ENCODE results near the gene ZNF813. TPM values are rescaled to one million over a fixed set of nuclear protein-coding genes. Genes with fewer than 3 reads are reported as not detected.
"Not testable (repeated sequence)": the region's sequence is repeated elsewhere in the genome, so short reads cannot be mapped to it uniquely, and the experiment has no call there.

ZNF813 gene
- polyA plus RNA-seq, 1 donor (not counting 4 experiments of a cell fraction or from before 2014, with no cell fraction given): 2.5 TPM

GRCh38 chr19:53498024-53498395, 30.5 kb downstream of the ZNF813 start:
- H3K27ac ChIP-seq (ENCODE audit: control insufficient read depth, insufficient read depth, low read length); H3K36me3 ChIP-seq (ENCODE audit: control insufficient read depth in 2 of 2, extremely low read depth in 1 of 2, insufficient read depth in 2 of 2, low read length in 2 of 2); H3K4me3 ChIP-seq (ENCODE audit: control insufficient read depth in 2 of 3, extremely low read depth in 1 of 3, insufficient read depth in 2 of 3, low read depth in 1 of 3, low read length in 3 of 3); H3K9me1 ChIP-seq (ENCODE audit: control insufficient read depth, extremely low read depth, insufficient read depth, low read length); H3K27me3 ChIP-seq (ENCODE audit: control insufficient read depth, extremely low read depth, insufficient read depth, low read length); dilution Hi-C loops (cut with MboI; ENCODE audit: extremely low pct_ligation_motif_present, low sequenced_read_pairs); H3K9me3 ChIP-seq (ENCODE audit: control insufficient read depth, low read depth, low read length); H4K20me1 ChIP-seq (ENCODE audit: control insufficient read depth, extremely low read depth, insufficient read depth, low read length); H3K4me2 ChIP-seq (ENCODE audit: control insufficient read depth, extremely low read depth, insufficient read depth, low read depth, low read length); H3K9ac ChIP-seq (ENCODE audit: control insufficient read depth, extremely low read depth, insufficient read depth, low read length); FAIRE-seq; H3K4me1 ChIP-seq (ENCODE audit: control insufficient read depth, extremely low read depth, insufficient read depth, low read length); H2AFZ ChIP-seq (ENCODE audit: control insufficient read depth, low read length); H3K79me2 ChIP-seq (ENCODE audit: control insufficient read depth, insufficient read depth, low read length); DNase-seq (ENCODE audit: low read depth, low spot score): not testable (repeated sequence)

- H2AFZ ChIP-seq (ENCODE audit: control insufficient read depth, low read length); dilution Hi-C loops (cut with MboI; ENCODE audit: extremely low pct_ligation_motif_present, low sequenced_read_pairs); H4K20me1 ChIP-seq (ENCODE audit: control insufficient read depth, extremely low read depth, insufficient read depth, low read length); H3K79me2 ChIP-seq (ENCODE audit: control insufficient read depth, insufficient read depth, low read length); FAIRE-seq; H3K4me1 ChIP-seq (ENCODE audit: control insufficient read depth, extremely low read depth, insufficient read depth, low read length); H3K27me3 ChIP-seq (ENCODE audit: control insufficient read depth, extremely low read depth, insufficient read depth, low read length); H3K27ac ChIP-seq (ENCODE audit: control insufficient read depth, insufficient read depth, low read length); H3K9me3 ChIP-seq (ENCODE audit: control insufficient read depth, low read depth, low read length); DNase-seq (ENCODE audit: low read depth, low spot score); H3K9me1 ChIP-seq (ENCODE audit: control insufficient read depth, extremely low read depth, insufficient read depth, low read length); H3K4me2 ChIP-seq (ENCODE audit: control insufficient read depth, extremely low read depth, insufficient read depth, low read depth, low read length); H3K9ac ChIP-seq (ENCODE audit: control insufficient read depth, extremely low read depth, insufficient read depth, low read length); H3K36me3 ChIP-seq (ENCODE audit: control insufficient read depth in 2 of 2, extremely low read depth in 1 of 2, insufficient read depth in 2 of 2, low read length in 2 of 2); H3K4me3 ChIP-seq (ENCODE audit: control insufficient read depth in 2 of 3, extremely low read depth in 1 of 3, insufficient read depth in 2 of 3, low read depth in 1 of 3, low read length in 3 of 3): not testable (repeated sequence)
These were observed 35.6 kb downstream of the ZNF813 start for GRCh38 chr19:53503151-53503550.

DNA sequence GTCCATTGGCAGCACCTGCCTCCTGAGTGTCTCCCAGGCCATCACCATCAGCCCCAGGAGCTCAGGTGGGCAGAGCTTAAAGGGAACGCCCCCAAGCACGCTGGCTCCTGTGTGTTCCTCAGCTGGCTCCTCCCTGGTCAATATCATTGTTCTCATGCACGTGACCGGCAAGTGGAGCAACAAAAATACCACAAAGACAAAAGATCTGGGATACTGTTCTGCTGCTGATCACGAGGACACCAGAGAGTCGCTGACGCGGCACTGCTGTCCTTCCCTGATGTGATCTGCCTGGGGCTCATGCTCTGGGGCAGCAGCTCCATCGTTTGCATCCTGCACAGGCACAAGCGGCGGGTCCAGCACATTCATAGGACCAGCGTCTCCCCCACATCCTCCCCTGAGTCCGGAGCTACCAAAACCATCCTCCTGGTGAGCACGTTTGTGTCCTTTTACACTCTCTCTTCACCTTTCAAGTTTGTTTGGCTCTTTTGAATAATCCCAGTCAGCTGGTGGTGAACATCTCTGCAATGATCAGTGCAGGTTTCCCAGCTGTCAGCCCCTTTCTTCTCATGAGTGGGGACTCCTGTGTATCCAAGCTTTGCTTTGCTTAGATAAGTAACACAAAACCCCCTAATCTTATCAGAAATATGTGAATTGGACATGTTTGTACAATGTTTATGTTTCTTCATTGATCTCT, 36.3 kb downstream of the ZNF813 start:
- H3K27me3 ChIP-seq (ENCODE audit: control insufficient read depth, extremely low read depth, insufficient read depth, low read length); H3K36me3 ChIP-seq (ENCODE audit: control insufficient read depth in 2 of 2, extremely low read depth in 1 of 2, insufficient read depth in 2 of 2, low read length in 2 of 2); H3K9me3 ChIP-seq (ENCODE audit: control insufficient read depth, low read depth, low read length); DNase-seq (ENCODE audit: low read depth, low spot score); H3K4me1 ChIP-seq (ENCODE audit: control insufficient read depth, extremely low read depth, insufficient read depth, low read length); H3K9ac ChIP-seq (ENCODE audit: control insufficient read depth, extremely low read depth, insufficient read depth, low read length); dilution Hi-C loops (cut with MboI; ENCODE audit: extremely low pct_ligation_motif_present, low sequenced_read_pairs); H3K27ac ChIP-seq (ENCODE audit: control insufficient read depth, insufficient read depth, low read length); FAIRE-seq; H2AFZ ChIP-seq (ENCODE audit: control insufficient read depth, low read length); H3K4me2 ChIP-seq (ENCODE audit: control insufficient read depth, extremely low read depth, insufficient read depth, low read depth, low read length); H3K79me2 ChIP-seq (ENCODE audit: control insufficient read depth, insufficient read depth, low read length); H3K4me3 ChIP-seq (ENCODE audit: control insufficient read depth in 2 of 3, extremely low read depth in 1 of 3, insufficient read depth in 2 of 3, low read depth in 1 of 3, low read length in 3 of 3); H4K20me1 ChIP-seq (ENCODE audit: control insufficient read depth, extremely low read depth, insufficient read depth, low read length); H3K9me1 ChIP-seq (ENCODE audit: control insufficient read depth, extremely low read depth, insufficient read depth, low read length): not testable (repeated sequence)

DNA sequence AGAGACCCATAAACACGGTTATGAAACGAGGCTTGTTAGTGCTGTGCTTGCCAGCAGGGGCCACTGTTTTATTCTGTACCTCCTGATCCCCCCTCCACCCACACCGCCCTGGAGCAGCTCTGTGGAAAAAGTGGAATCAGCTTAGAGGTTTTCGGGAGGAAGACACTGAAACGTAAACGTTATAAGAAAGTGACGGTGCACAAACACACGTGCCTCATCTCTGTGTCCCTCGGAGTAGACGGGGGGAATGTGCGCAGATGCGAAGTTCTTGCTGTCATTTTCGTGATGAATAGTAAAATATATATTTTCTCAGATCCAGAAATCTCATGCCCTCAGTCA, 36.8 kb downstream of the ZNF813 start:
- H3K4me1 ChIP-seq (ENCODE audit: control insufficient read depth, extremely low read depth, insufficient read depth, low read length); H4K20me1 ChIP-seq (ENCODE audit: control insufficient read depth, extremely low read depth, insufficient read depth, low read length); H3K9me1 ChIP-seq (ENCODE audit: control insufficient read depth, extremely low read depth, insufficient read depth, low read length); H3K27me3 ChIP-seq (ENCODE audit: control insufficient read depth, extremely low read depth, insufficient read depth, low read length); H3K4me2 ChIP-seq (ENCODE audit: control insufficient read depth, extremely low read depth, insufficient read depth, low read depth, low read length); H2AFZ ChIP-seq (ENCODE audit: control insufficient read depth, low read length); H3K9ac ChIP-seq (ENCODE audit: control insufficient read depth, extremely low read depth, insufficient read depth, low read length); H3K4me3 ChIP-seq (ENCODE audit: control insufficient read depth in 2 of 3, extremely low read depth in 1 of 3, insufficient read depth in 2 of 3, low read depth in 1 of 3, low read length in 3 of 3); DNase-seq (ENCODE audit: low read depth, low spot score); H3K27ac ChIP-seq (ENCODE audit: control insufficient read depth, insufficient read depth, low read length); dilution Hi-C loops (cut with MboI; ENCODE audit: extremely low pct_ligation_motif_present, low sequenced_read_pairs); H3K79me2 ChIP-seq (ENCODE audit: control insufficient read depth, insufficient read depth, low read length); FAIRE-seq; H3K36me3 ChIP-seq (ENCODE audit: control insufficient read depth in 2 of 2, extremely low read depth in 1 of 2, insufficient read depth in 2 of 2, low read length in 2 of 2); H3K9me3 ChIP-seq (ENCODE audit: control insufficient read depth, low read depth, low read length): not testable (repeated sequence)

Measured in keratinocyte (primary cell).